Upper lobe of left lung (tissue), 4 donors: ENCODE measurements around the gene SAMD11.

Experiments used
- CTCF ChIP-seq, 6 experiments: fragments of 450-650 bp in 4 of 6; fragments of 200-600 bp in 2 of 6; sonication (generic) in 2 of 6; IDR thresholded peaks; one replicate each; pipeline ENCODE4 v1.5.1; 2016 to 2019; ENCODE audit warnings: antibody characterized with exemption in 6 of 6
- POLR2A ChIP-seq, 4 donors: fragments of 450-650 bp; IDR thresholded peaks; one replicate each; pipeline ENCODE4 v1.5.1; 2016 to 2017; ENCODE audit warnings: antibody characterized with exemption in 4 of 4, mild to moderate bottlenecking in 2 of 4

- TF ChIP-seq CTCF (IDR thresholded peaks at IDR 0.05) (no peak), POLR2A (IDR thresholded peaks at IDR 0.05) (no peak)
Observed at GRCh38 chr1:965526-966134, 41.9 kb downstream of the SAMD11 start.
